GM23338 (cell line): ENCODE measurements around the gene HTR1D. TPM values are rescaled to one million over a fixed set of nuclear protein-coding genes. Genes with fewer than 3 reads are reported as not detected.

Experiments
- ATAC-seq: fragments of 200-7000 bp; cut with Tn5 transposase; 3 replicates; pipeline ENCODE4 v1.9.1; 2020
- DNase-seq: peaks from one replicate; pipeline ENCODE4 v3.0.0-alpha.2; 2015; ENCODE audit warnings: low spot score
- H2AFZ ChIP-seq: fragments of 200-600 bp; sonication (generic); 2 replicates; pipeline ENCODE4 v1.8.0; 2016; ENCODE audit warnings: antibody characterized with exemption, mild to moderate bottlenecking, moderate library complexity
- H3F3A ChIP-seq: fragments of 200-600 bp; sonication (generic); replicated peaks from 2 replicates; pipeline ENCODE4 v1.8.0; 2017; ENCODE audit warnings: antibody characterized with exemption, mixed run types, low read depth
- H3K27ac ChIP-seq: fragments of 200-600 bp; sonication (generic); 2 replicates; pipeline ENCODE4 v1.6.1; 2016; ENCODE audit warnings: low read depth
- H3K27me3 ChIP-seq: fragments of 200-600 bp; sonication (generic); 2 replicates; pipeline ENCODE4 v1.8.0; 2016; ENCODE audit warnings: mild to moderate bottlenecking, mixed run types, moderate library complexity; ENCODE audit not compliant: insufficient read depth
- H3K36me3 ChIP-seq: fragments of 200-600 bp; sonication (generic); 2 replicates; pipeline ENCODE4 v1.8.0; 2016; ENCODE audit warnings: mild to moderate bottlenecking; ENCODE audit not compliant: insufficient read depth
- H3K4me1 ChIP-seq: fragments of 200-600 bp; sonication (generic); 2 replicates; pipeline ENCODE4 v1.8.0; 2016; ENCODE audit warnings: mild to moderate bottlenecking, moderate library complexity; ENCODE audit not compliant: insufficient read depth
- H3K4me2 ChIP-seq: fragments of 200-600 bp; sonication (generic); 2 replicates; pipeline ENCODE4 v1.7.1; 2017; ENCODE audit warnings: mixed run types
- H3K4me3 ChIP-seq: fragments of 200-600 bp; sonication (generic); 2 replicates; pipeline ENCODE4 v1.6.1; 2016; ENCODE audit warnings: mixed run types
- H3K79me2 ChIP-seq: fragments of 200-600 bp; sonication (generic); replicated peaks from 2 replicates; pipeline ENCODE4 v1.8.0; 2017; ENCODE audit warnings: mild to moderate bottlenecking; ENCODE audit not compliant: insufficient read depth
- H3K9me2 ChIP-seq: fragments of 200-600 bp; sonication (generic); 2 replicates; pipeline ENCODE4 v1.8.0; 2017; ENCODE audit not compliant: insufficient read depth
- H4K20me1 ChIP-seq: fragments of 200-600 bp; sonication (generic); replicated peaks from 2 replicates; pipeline ENCODE4 v1.8.0; 2017; ENCODE audit warnings: mild to moderate bottlenecking; ENCODE audit not compliant: insufficient read depth
- H3K27ac Mint-ChIP-seq: 2 replicates; pipeline ENCODE4 v1.8.0; 2020; ENCODE audit warnings: inconsistent platforms, mild to moderate bottlenecking, moderate library complexity, mixed read lengths
- H3K27me3 Mint-ChIP-seq: 3 replicates; pipeline ENCODE4 v1.8.0; 2022; ENCODE audit warnings: low read depth, mild to moderate bottlenecking, moderate library complexity, mixed read lengths, inconsistent platforms; ENCODE audit not compliant: insufficient read depth, poor library complexity
- H3K36me3 Mint-ChIP-seq: 3 replicates; pipeline ENCODE4 v1.8.0; 2021; ENCODE audit warnings: low read depth, mild to moderate bottlenecking, inconsistent platforms, moderate library complexity, mixed read lengths
- H3K4me1 Mint-ChIP-seq: 3 replicates; pipeline ENCODE4 v1.8.0; 2020; ENCODE audit warnings: mild to moderate bottlenecking, inconsistent platforms, mixed read lengths
- H3K4me3 Mint-ChIP-seq: 3 replicates; pipeline ENCODE4 v1.8.0; 2021; ENCODE audit warnings: moderate library complexity, mild to moderate bottlenecking, inconsistent platforms, mixed read lengths
- H3K9me3 Mint-ChIP-seq: 3 replicates; pipeline ENCODE4 v1.8.0; 2020; ENCODE audit warnings: moderate library complexity, mild to moderate bottlenecking, inconsistent platforms, mixed read lengths
- CREB1 ChIP-seq: fragments of 250-450 bp; sonication (Bioruptor Pico); IDR thresholded peaks from 2 replicates; pipeline ENCODE4 v1.5.0; 2020; ENCODE audit warnings: low read depth, mild to moderate bottlenecking, moderate library complexity
- CTCF ChIP-seq, 2 experiments: fragments of 200-600 bp in 1 of 2; sonication (generic) in 1 of 2; conservative IDR thresholded peaks; 2 replicates each; pipeline versions ENCODE4 v1.5.1 to v1.6.1; 2016 to 2017; ENCODE audit warnings: antibody characterized with exemption in 2 of 2, low read depth in 2 of 2, mild to moderate bottlenecking in 2 of 2, moderate library complexity in 1 of 2
- ETS1 ChIP-seq: IDR thresholded peaks from 2 replicates; pipeline ENCODE4 v1.6.1; 2016; ENCODE audit warnings: antibody characterized with exemption
- EZH2 ChIP-seq: fragments of 200-600 bp; sonication (generic); IDR thresholded peaks from one replicate; pipeline ENCODE4 v1.8.0; 2017; ENCODE audit warnings: antibody characterized with exemption, mild to moderate bottlenecking, low read depth; ENCODE audit not compliant: unreplicated experiment
- EZH2phosphoT487 ChIP-seq: fragments of 200-600 bp; sonication (generic); IDR thresholded peaks from one replicate; pipeline ENCODE4 v1.8.1; 2018; ENCODE audit warnings: antibody characterized with exemption; ENCODE audit not compliant: unreplicated experiment
- JUNB ChIP-seq: IDR thresholded peaks from one replicate; pipeline ENCODE4 v1.6.1; 2016; ENCODE audit warnings: antibody characterized with exemption; ENCODE audit not compliant: unreplicated experiment
- NANOG ChIP-seq: IDR thresholded peaks from 2 replicates; pipeline ENCODE4 v1.6.1; 2016; ENCODE audit warnings: antibody characterized with exemption, borderline replicate concordance
- REST ChIP-seq: IDR thresholded peaks from one replicate; pipeline ENCODE4 v1.6.1; 2018; ENCODE audit warnings: antibody characterized with exemption; ENCODE audit not compliant: unreplicated experiment
- STAT1 ChIP-seq: IDR thresholded peaks from one replicate; pipeline ENCODE4 v1.6.1; 2016; ENCODE audit warnings: antibody characterized with exemption; ENCODE audit not compliant: unreplicated experiment
- ZNF114 ChIP-seq: fragments of 250-450 bp; sonication (Bioruptor Pico); IDR thresholded peaks from 2 replicates; pipeline ENCODE4 v1.5.0; 2020; ENCODE audit warnings: mild to moderate bottlenecking, moderate library complexity
- ZNF331 ChIP-seq: fragments of 250-450 bp; sonication (Bioruptor Pico); IDR thresholded peaks from 2 replicates; pipeline ENCODE4 v1.5.0; 2020; ENCODE audit warnings: low read depth, mild to moderate bottlenecking, moderate library complexity
- ZNF462 ChIP-seq: fragments of 250-450 bp; sonication (Bioruptor Pico); IDR thresholded peaks from 2 replicates; pipeline ENCODE4 v1.5.0; 2020; ENCODE audit warnings: mild to moderate bottlenecking, moderate library complexity
- polyA plus RNA-seq: library from polyadenylated mRNA; unstranded; fragments of >200 nt; fragmentation: Nextera tagmentation; extraction: Ambion mirVana; gene quantifications from 2 replicates; pipeline ENCODE4 v1.2.1, GENCODE V29; 2016
- total RNA-seq: library from RNA; depleted of rRNA; stranded (reverse); fragments of >200 nt; shearing (Covaris generic); gene quantifications from 2 replicates; pipeline ENCODE4 v1.2.3, GENCODE V29; 2014

Gene HTR1D
- total and polyA plus RNA-seq, 2 experiments from 2014 or later, result 2.4 to 4.1 TPM

GRCh38 chr1:23246274-23246673, 29.0 kb upstream of the HTR1D start:
- TF ChIP-seq CTCF (conservative IDR thresholded peaks at IDR 0.05; ENCODE audit: low read depth in 2 of 2) (no peak), JUNB (no peak), EZH2 (no peak), ZNF331 (CRISPR knock-in tag) (no peak), ZNF462 (CRISPR knock-in tag) (no peak), REST (no peak), STAT1 (no peak), EZH2phosphoT487 (no peak), ZNF114 (no peak), NANOG (no peak), CREB1 (CRISPR knock-in tag) (no peak), ETS1 (no peak)
- no peak overlapping the region for H3K4me3 ChIP-seq
- no peak overlapping the region for H3K4me3 Mint-ChIP-seq
- no peak overlapping the region for H2AFZ ChIP-seq
- H3K4me1 Mint-ChIP-seq, result peaks cover 11% of the 10 kb centered on the region
- H3K9me3 Mint-ChIP-seq, result no peaks in the 10 kb centered on the region; the same call in 2 of the 3 replicates
- 0 out of 2 replicates have a peak, but pooled peaks cover 2% of the 10 kb centered on the region for H3F3A ChIP-seq
- no peaks in the 10 kb centered on the region for H3K79me2 ChIP-seq
- DNase-seq (no peak), ATAC-seq (no peak)
- no peaks in the 10 kb centered on the region for H3K36me3 ChIP-seq
- no peaks in the 10 kb centered on the region for H3K27me3 ChIP-seq
- H3K9me2 ChIP-seq, result no peaks in the 10 kb centered on the region
- H4K20me1 ChIP-seq, result no peaks in the 10 kb centered on the region
- H3K27ac Mint-ChIP-seq, result no peak overlapping the region
- H3K4me2 ChIP-seq, result no peak overlapping the region
- H3K36me3 Mint-ChIP-seq, result no peaks in the 10 kb centered on the region
- no peak overlapping the region for H3K27ac ChIP-seq
- peaks cover 2% of the 10 kb centered on the region for H3K27me3 Mint-ChIP-seq
- H3K4me1 ChIP-seq, result no peaks in the 10 kb centered on the region
